ENCODE results near the gene FILIP1.
"Not testable (repeated sequence)": the region's sequence is repeated elsewhere in the genome, so short reads cannot be mapped to it uniquely, and the experiment has no call there.

FILIP1 gene

GRCh38 chr6:75438013-75438431, 55.6 kb downstream of the FILIP1 start:
- TF ChIP-seq CTCF (conservative IDR thresholded peaks at IDR 0.05; ENCODE audit: low read length) (no peak), EZH2phosphoT487 (IDR thresholded peaks at IDR 0.05; ENCODE audit: borderline replicate concordance) (no peak)
- no peaks in the 10 kb centered on the region for H3K79me2 ChIP-seq (ENCODE audit: insufficient read depth, low read length)
- H3K4me1 ChIP-seq (ENCODE audit: insufficient read depth, low read length, poor library complexity, severe bottlenecking), result no peaks in the 10 kb centered on the region
- no peaks in the 10 kb centered on the region for H3K9me3 ChIP-seq (ENCODE audit: insufficient read depth, low read depth, low read length)
- no peaks in the 10 kb centered on the region for H3K36me3 ChIP-seq (ENCODE audit: insufficient read depth, low read length)
- H3K9me2 ChIP-seq (replicated peaks; ENCODE audit: low read depth, low read length), result no peaks in the 10 kb centered on the region
- no peak overlapping the region for H3K4me2 ChIP-seq (ENCODE audit: low read depth, low read length, poor library complexity, severe bottlenecking)
- H3K27me3 ChIP-seq (ENCODE audit: insufficient read depth, low read length, poor library complexity, severe bottlenecking), result no peaks in the 10 kb centered on the region
- no peak overlapping the region for H2AFZ ChIP-seq (ENCODE audit: low read length)
- H4K20me1 ChIP-seq (ENCODE audit: insufficient read depth, low read length, poor library complexity, severe bottlenecking), result no peaks in the 10 kb centered on the region
- no peak overlapping the region for H3K9ac ChIP-seq (ENCODE audit: low read depth, low read length, poor library complexity, severe bottlenecking)
- no peak overlapping the region for H3K4me3 ChIP-seq (ENCODE audit: low read length, poor library complexity, severe bottlenecking)
- no peaks in the 10 kb centered on the region for H3F3A ChIP-seq (ENCODE audit: low read depth)

- Histone ChIP-seq H3K36me3 (ENCODE audit: insufficient read depth, low read length) (no peaks in the 10 kb centered on the region), H3F3A (ENCODE audit: low read depth) (no peaks in the 10 kb centered on the region), H4K20me1 (ENCODE audit: insufficient read depth, low read length, poor library complexity, severe bottlenecking) (no peaks in the 10 kb centered on the region), H3K4me2 (ENCODE audit: low read depth, low read length, poor library complexity, severe bottlenecking) (no peak overlapping the region), H3K9ac (ENCODE audit: low read depth, low read length, poor library complexity, severe bottlenecking) (no peak overlapping the region), H3K4me1 (ENCODE audit: insufficient read depth, low read length, poor library complexity, severe bottlenecking) (no peaks in the 10 kb centered on the region), H3K27me3 (ENCODE audit: insufficient read depth, low read length, poor library complexity, severe bottlenecking) (no peaks in the 10 kb centered on the region), H2AFZ (ENCODE audit: low read length) (no peak overlapping the region), H3K4me3 (ENCODE audit: low read length, poor library complexity, severe bottlenecking) (no peak overlapping the region), H3K79me2 (ENCODE audit: insufficient read depth, low read length) (no peaks in the 10 kb centered on the region), H3K9me3 (ENCODE audit: insufficient read depth, low read depth, low read length) (no peaks in the 10 kb centered on the region), H3K9me2 (replicated peaks; ENCODE audit: low read depth, low read length) (no peaks in the 10 kb centered on the region)
- TF ChIP-seq EZH2phosphoT487 (IDR thresholded peaks at IDR 0.05; ENCODE audit: borderline replicate concordance), result no peak
- no peak for TF ChIP-seq CTCF (conservative IDR thresholded peaks at IDR 0.05; ENCODE audit: low read length)
These were observed 56.1 kb downstream of the FILIP1 start for GRCh38 chr6:75437421-75437891.

- H3K4me3 ChIP-seq (ENCODE audit: low read length, poor library complexity, severe bottlenecking), result no peak overlapping the region
- no peak overlapping the region for H2AFZ ChIP-seq (ENCODE audit: low read length)
- H3K4me1 ChIP-seq (ENCODE audit: insufficient read depth, low read length, poor library complexity, severe bottlenecking), result no peaks in the 10 kb centered on the region
- no peaks in the 10 kb centered on the region for H3K36me3 ChIP-seq (ENCODE audit: insufficient read depth, low read length)
- H3K79me2 ChIP-seq (ENCODE audit: insufficient read depth, low read length), result no peaks in the 10 kb centered on the region
- H3K9me2 ChIP-seq (replicated peaks; ENCODE audit: low read depth, low read length), result no peaks in the 10 kb centered on the region
- no peaks in the 10 kb centered on the region for H3K9me3 ChIP-seq (ENCODE audit: insufficient read depth, low read depth, low read length)
- no peak overlapping the region for H3K4me2 ChIP-seq (ENCODE audit: low read depth, low read length, poor library complexity, severe bottlenecking)
- H4K20me1 ChIP-seq (ENCODE audit: insufficient read depth, low read length, poor library complexity, severe bottlenecking), result no peaks in the 10 kb centered on the region
- no peaks in the 10 kb centered on the region for H3F3A ChIP-seq (ENCODE audit: low read depth)
- no peaks in the 10 kb centered on the region for H3K27me3 ChIP-seq (ENCODE audit: insufficient read depth, low read length, poor library complexity, severe bottlenecking)
- no peak overlapping the region for H3K9ac ChIP-seq (ENCODE audit: low read depth, low read length, poor library complexity, severe bottlenecking)
- TF ChIP-seq EZH2phosphoT487 (IDR thresholded peaks at IDR 0.05; ENCODE audit: borderline replicate concordance), result no peak
These were observed 56.7 kb downstream of the FILIP1 start for GRCh38 chr6:75436869-75437268.

GRCh38 chr6:75432809-75433208, 60.8 kb downstream of the FILIP1 start:
- not testable (repeated sequence) for H3K36me3 ChIP-seq (ENCODE audit: insufficient read depth, low read length); H3K9me3 ChIP-seq (ENCODE audit: insufficient read depth, low read depth, low read length); H3K9ac ChIP-seq (ENCODE audit: low read depth, low read length, poor library complexity, severe bottlenecking); H4K20me1 ChIP-seq (ENCODE audit: insufficient read depth, low read length, poor library complexity, severe bottlenecking); H3K27me3 ChIP-seq (ENCODE audit: insufficient read depth, low read length, poor library complexity, severe bottlenecking); H3K4me2 ChIP-seq (ENCODE audit: low read depth, low read length, poor library complexity, severe bottlenecking); H3F3A ChIP-seq (ENCODE audit: low read depth); H3K9me2 ChIP-seq (replicated peaks; ENCODE audit: low read depth, low read length); H3K79me2 ChIP-seq (ENCODE audit: insufficient read depth, low read length); H2AFZ ChIP-seq (ENCODE audit: low read length); H3K4me1 ChIP-seq (ENCODE audit: insufficient read depth, low read length, poor library complexity, severe bottlenecking); H3K4me3 ChIP-seq (ENCODE audit: low read length, poor library complexity, severe bottlenecking)

Measured in Loucy (cell line).